ENCODE measurements around the gene PPP1R3E.

GRCh38 chr14:23322568-23323517, 20.2 kb upstream of the PPP1R3E start:
- TF ChIP-seq CTCF (conservative IDR thresholded peaks at IDR 0.05) (no peak), ZFX (IDR thresholded peaks at IDR 0.05) (no peak)
